ENCODE data around the gene CUL7. TPM values are rescaled to one million over a fixed set of nuclear protein-coding genes. Genes with fewer than 3 reads are reported as not detected.
A peak's percentile ranks its signal among the peaks of the same experiment; 100 is the strongest.
"Not testable (repeated sequence)": the region's sequence is repeated elsewhere in the genome, so short reads cannot be mapped to it uniquely, and the experiment has no call there.

The CUL7 gene
- total RNA-seq, 1 donor from 2014 or later, result 58.9 TPM

- TF ChIP-seq CTCF (IDR thresholded peaks at IDR 0.05; ENCODE audit: unreplicated experiment), result no peak
- Mint-ChIP-seq H3K36me3 (ENCODE audit: insufficient read depth) (peaks cover 8% of the 10 kb centered on the region), H3K4me1 (ENCODE audit: low read depth) (no peaks in the 10 kb centered on the region), H3K4me3 (ENCODE audit: low read depth) (no peak overlapping the region), H3K9me3 (ENCODE audit: low read depth) (no peaks in the 10 kb centered on the region), H3K27ac (no peak overlapping the region), H3K27me3 (no peaks in the 10 kb centered on the region)
- no peak for DNase-seq (ENCODE audit: low spot score, unreplicated experiment)
Measured at GRCh38 chr6:43006251-43006650, 47.4 kb downstream of the CUL7 start.

- TF ChIP-seq CTCF (IDR thresholded peaks at IDR 0.05; ENCODE audit: unreplicated experiment), result no peak
- DNase-seq (ENCODE audit: low spot score, unreplicated experiment), result no peak
- Mint-ChIP-seq H3K4me3 (ENCODE audit: low read depth) (no peak overlapping the region), H3K4me1 (ENCODE audit: low read depth) (no peaks in the 10 kb centered on the region), H3K27ac (no peak overlapping the region), H3K36me3 (ENCODE audit: insufficient read depth) (peaks cover 9% of the 10 kb centered on the region), H3K9me3 (ENCODE audit: low read depth) (no peaks in the 10 kb centered on the region), H3K27me3 (no peaks in the 10 kb centered on the region)
Measured at GRCh38 chr6:43005844-43006243, 47.8 kb downstream of the CUL7 start.

- Mint-ChIP-seq H3K27me3 (no peaks in the 10 kb centered on the region), H3K4me3 (ENCODE audit: low read depth) (no peak overlapping the region), H3K36me3 (ENCODE audit: insufficient read depth) (peaks cover 4% of the 10 kb centered on the region)
Measured at GRCh38 chr6:43001843-43002242, 51.8 kb downstream of the CUL7 start.

GRCh38 chr6:42998205-42998604 is 55.4 kb downstream of the CUL7 start:
- H3K4me3 Mint-ChIP-seq (ENCODE audit: low read depth); H3K27ac Mint-ChIP-seq: not testable (repeated sequence)

More at GRCh38 chr6:43001843-43002242, 51.8 kb downstream of the CUL7 start:
- no peaks in the 10 kb centered on the region for H3K9me3 Mint-ChIP-seq (ENCODE audit: low read depth)
- H3K4me1 Mint-ChIP-seq (ENCODE audit: low read depth), result no peaks in the 10 kb centered on the region
- no peak overlapping the region for H3K27ac Mint-ChIP-seq
- DNase-seq (ENCODE audit: low spot score, unreplicated experiment), result no peak
- no peak for TF ChIP-seq CTCF (IDR thresholded peaks at IDR 0.05; ENCODE audit: unreplicated experiment)

GRCh38 chr6:42996513-42996912 is 57.1 kb downstream of the CUL7 start:
- peak overlapping the region; percentile 71 for H3K27ac Mint-ChIP-seq
- H3K36me3 Mint-ChIP-seq (ENCODE audit: insufficient read depth), result peaks cover 3% of the 10 kb centered on the region
- DNase-seq (ENCODE audit: low spot score, unreplicated experiment), result no peak
- no peak overlapping the region for H3K4me3 Mint-ChIP-seq (ENCODE audit: low read depth)
- no peaks in the 10 kb centered on the region for H3K27me3 Mint-ChIP-seq
- TF ChIP-seq CTCF (IDR thresholded peaks at IDR 0.05; ENCODE audit: unreplicated experiment), result no peak
- H3K4me1 Mint-ChIP-seq (ENCODE audit: low read depth), result peaks cover 2% of the 10 kb centered on the region
- H3K9me3 Mint-ChIP-seq (ENCODE audit: low read depth), result no peaks in the 10 kb centered on the region

More at GRCh38 chr6:42998205-42998604, 55.4 kb downstream of the CUL7 start:
- not testable (repeated sequence) for DNase-seq (ENCODE audit: low spot score, unreplicated experiment); H3K4me1 Mint-ChIP-seq (ENCODE audit: low read depth); H3K9me3 Mint-ChIP-seq (ENCODE audit: low read depth); H3K36me3 Mint-ChIP-seq (ENCODE audit: insufficient read depth); H3K27me3 Mint-ChIP-seq

- TF ChIP-seq CTCF (IDR thresholded peaks at IDR 0.05; ENCODE audit: unreplicated experiment), result no peak
- H3K27ac Mint-ChIP-seq, result no peak overlapping the region
- no peaks in the 10 kb centered on the region for H3K27me3 Mint-ChIP-seq
- DNase-seq (ENCODE audit: low spot score, unreplicated experiment), result no peak
- H3K9me3 Mint-ChIP-seq (ENCODE audit: low read depth), result no peaks in the 10 kb centered on the region
- peaks cover 2% of the 10 kb centered on the region for H3K4me1 Mint-ChIP-seq (ENCODE audit: low read depth)
- no peak overlapping the region for H3K4me3 Mint-ChIP-seq (ENCODE audit: low read depth)
- H3K36me3 Mint-ChIP-seq (ENCODE audit: insufficient read depth), result peaks cover 4% of the 10 kb centered on the region
Measured at GRCh38 chr6:42993445-42993844, 60.2 kb downstream of the CUL7 start.
